Lung microvascular endothelial cell (primary cell): ENCODE results near the gene CYP17A1. TPM values are rescaled to one million over a fixed set of nuclear protein-coding genes. Genes with fewer than 3 reads are reported as not detected.
A peak's percentile ranks its signal among the peaks of the same experiment; 100 is the strongest.
"Not testable (repeated sequence)": the region's sequence is repeated elsewhere in the genome, so short reads cannot be mapped to it uniquely, and the experiment has no call there.

Experiments
- DNase-seq, 2 donors: peaks; one replicate each; pipeline versions ENCODE4 v3.0.0 to v3.0.0-alpha.2; 2010; ENCODE audit warnings: low read depth in 2 of 2
- total RNA-seq: library from RNA; depleted of rRNA; stranded (reverse); fragments of >200 nt; gene quantifications from 2 replicates; pipeline ENCODE4 v1.2.1, GENCODE V29; 2014

Gene CYP17A1
- total RNA-seq, 1 donor from 2014 or later: not detected

DNA sequence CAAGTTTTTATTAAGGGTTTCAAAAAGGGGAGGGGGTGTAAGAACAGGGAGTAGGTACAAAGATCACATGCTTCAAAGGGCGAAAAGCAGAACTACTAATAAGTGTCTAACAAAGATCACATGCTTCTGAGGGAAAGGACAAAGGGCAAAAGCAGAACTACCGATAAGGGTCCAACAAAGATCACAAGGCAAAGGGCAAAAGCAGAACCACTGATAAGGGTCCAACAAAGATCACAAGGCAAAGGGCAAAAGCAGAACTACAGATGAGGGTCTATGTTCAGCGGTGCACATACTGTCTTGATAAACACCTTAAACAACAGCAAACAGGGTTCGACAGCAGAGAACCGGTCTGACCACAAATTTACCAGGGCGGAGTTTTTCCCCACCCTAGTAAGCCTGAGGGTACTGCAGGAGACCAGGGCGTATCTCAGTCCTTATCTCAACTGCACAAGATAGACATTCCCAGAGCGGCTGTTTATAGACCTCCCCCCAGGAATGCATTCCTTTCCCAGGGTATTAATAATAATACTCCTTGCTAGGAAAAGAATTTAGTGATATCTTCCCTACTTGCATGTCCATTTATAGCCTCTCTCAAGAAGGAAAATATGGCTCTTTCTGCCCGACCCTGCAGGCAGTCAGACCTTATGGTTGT, 1.2 kb upstream of the CYP17A1 start:
- not testable (repeated sequence) for DNase-seq

DNA sequence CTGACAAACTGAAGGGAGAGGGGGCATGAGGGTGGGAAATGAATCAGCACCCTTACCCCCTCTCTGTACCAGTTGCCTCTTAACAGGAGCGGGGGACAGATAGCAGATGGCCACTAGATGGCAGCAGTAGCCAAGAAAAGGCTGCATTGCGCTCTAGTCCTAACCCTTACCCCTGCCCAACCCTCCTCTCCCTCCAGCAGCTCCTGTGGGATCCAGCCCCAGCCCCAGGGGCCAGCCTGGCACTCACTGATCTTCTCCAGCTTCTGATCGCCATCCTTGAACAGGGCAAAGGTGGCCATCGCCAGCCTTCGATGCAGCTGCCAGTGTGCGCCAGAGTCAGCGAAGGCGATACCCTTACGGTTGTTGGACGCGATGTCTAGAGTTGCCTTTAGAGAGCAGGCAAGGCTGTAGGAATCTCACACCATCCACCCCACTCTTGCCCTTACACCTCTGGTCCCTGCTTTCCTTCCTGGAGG, 2.2 kb downstream of the CYP17A1 start:
- DNase-seq: peak; percentile 78 to 85

DNA sequence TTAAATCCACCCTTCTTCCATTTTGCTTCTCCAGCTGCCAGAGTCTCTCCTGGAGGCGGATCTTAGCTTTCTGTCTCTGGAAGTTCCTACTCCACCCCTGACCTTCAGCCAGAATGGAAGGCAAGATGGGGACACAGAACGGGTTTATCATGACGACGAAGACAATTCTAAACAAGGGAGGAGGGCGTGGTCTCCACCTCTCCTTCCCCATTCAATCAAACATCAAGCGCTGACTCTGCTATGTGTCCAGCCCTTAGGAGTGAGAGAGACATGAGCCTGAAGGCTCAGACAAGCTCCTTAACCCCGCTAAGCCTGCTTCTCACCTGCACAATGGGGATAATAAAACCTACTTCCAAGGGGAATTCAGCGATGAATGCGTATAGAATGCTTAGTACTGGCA, 3.1 kb downstream of the CYP17A1 start:
- DNase-seq: no peak

DNA sequence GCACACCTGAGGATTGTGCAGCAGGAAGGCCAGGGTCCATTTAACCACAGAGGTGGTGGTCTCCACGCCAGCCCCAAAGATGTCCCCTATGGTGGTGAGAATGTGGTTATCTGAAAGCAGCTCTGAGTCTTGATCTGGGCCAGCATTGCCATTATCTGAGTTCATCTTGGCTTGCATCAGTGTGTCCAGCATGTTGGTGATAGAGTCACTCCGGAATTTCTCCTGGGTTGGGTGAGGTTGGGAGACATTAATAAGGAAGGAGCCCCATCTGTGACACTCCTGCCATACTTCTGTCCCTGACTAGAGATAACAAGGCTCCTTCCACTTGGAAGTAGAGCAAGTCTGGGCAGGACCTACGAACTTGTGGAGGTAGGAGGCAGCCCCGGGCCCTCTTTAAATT, 4.2 kb downstream of the CYP17A1 start:
- DNase-seq: no peak

DNA sequence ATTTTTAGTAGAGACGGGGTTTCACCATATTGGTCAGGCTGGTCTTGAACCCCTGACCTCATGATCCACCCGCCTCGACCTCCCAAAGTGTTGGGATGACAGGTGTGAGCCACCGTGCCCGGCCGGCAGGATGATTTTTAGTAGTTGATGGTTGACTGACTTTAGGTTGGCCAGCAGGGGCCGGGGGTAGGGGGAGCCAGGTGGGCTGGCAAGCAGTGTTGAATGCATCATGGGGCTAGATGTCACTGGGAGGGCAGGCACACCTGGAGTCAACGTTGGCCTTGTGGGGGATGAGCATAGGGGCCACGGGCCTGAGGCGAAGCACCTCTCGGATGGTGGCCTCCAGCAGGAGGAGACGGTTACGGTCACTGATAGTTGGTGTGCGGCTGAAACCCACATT, 5.0 kb downstream of the CYP17A1 start:
- DNase-seq: no peak

DNA sequence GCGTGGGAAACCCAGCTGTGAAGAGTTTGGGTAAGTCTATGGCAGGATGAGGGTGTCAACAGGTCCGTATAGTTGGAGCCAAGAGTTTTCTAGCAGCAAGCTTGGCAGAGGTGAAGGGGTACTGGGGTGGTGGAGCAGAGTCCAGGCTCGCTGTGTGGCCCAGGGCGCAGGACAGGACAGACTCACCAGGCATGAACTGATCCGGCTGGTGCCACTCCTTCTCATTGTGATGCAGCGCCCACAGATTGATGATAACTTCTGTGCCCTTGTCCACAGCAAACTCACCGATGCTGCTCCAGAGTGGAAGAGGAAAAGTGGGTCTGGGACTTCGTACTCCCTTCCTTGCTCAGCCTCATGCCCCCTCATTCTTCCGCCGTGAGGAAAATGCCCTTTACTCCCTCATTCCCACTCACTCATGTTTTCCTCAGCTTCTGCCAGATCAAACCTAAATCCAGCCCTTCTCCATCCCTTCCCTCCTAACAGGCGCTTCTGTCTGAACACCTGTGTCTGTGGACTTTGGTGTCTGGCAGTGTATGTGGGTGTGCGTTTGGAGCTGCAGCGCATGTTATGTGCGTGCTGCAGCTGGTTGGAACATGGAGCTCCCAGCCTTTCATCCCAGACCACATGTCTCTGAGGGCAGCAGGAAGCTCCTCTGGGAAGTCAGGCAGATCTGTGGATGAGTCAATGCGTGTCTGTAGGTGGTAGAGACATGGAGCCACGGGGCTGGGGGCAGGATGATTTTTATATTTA, 5.7 kb downstream of the CYP17A1 start:
- no peak for DNase-seq

DNA sequence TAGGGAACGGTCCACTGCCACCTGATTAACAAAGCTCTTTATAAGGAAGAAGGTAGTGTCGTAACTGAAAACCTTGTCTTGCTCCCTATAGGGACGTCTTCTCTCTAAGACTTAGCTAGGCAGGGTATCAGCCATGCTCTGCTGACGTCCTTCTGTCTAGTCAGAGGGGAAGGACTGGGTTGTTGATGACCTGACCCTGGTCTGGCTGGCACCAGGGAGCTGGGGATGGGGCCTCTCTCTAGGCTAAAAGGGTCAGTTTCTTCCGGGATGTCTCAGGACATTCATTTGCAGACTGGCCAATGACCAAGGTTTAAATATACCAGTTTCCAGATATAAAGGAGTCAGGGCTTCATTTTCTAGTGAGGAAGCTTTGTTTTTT, 9.6 kb downstream of the CYP17A1 start:
- DNase-seq: no peak

DNA sequence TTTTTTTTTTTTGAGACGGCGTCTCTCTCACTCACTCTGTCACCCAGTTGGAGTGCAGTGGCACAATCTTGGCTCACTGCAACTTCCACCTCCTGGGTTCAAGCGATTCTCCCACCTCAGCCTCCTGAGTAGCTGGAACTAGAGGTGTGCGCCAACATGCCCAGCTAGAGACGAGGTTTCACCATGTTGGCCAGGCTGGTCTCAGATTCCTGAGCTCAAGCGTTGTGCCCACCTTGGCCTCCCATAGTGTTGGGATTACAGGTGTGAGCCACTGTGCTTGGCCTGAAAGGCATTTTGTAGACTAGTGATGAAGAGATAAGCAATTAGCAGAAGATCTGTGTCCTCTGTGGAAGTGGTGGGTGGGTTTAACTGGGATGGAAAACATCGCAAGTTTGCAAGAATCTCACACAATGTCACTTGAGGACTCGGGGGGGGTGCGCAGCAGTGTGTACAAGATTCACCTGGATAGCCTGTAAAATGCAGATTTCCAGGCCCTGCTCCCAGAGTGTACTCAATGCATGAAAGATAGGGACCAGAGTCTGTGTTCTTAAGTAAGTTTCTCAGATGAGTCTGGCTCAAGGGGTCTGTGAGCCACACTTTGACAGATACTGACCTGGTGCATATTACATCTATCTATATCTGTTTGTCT, 10.9 kb downstream of the CYP17A1 start:
- no peak for DNase-seq

DNA sequence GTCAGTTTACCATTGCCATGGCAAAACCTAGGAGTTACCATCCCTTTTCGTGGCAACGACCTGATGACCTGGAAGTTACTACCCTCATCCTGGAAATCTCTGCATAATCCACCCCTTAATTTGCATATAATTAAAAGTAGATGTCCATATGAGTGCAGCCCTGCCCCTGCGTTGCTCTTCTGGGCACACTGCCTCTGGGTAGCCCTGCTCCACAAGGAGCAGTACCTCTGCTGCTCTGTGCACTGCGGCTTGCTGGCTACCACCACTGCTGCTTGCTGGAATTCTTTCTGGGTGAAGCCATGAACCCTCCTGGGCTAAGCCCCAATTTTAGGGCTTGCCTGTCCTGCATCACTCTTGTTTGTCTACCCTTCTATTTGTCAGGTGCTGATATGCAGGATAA, 12.5 kb downstream of the CYP17A1 start:
- no peak for DNase-seq

DNA sequence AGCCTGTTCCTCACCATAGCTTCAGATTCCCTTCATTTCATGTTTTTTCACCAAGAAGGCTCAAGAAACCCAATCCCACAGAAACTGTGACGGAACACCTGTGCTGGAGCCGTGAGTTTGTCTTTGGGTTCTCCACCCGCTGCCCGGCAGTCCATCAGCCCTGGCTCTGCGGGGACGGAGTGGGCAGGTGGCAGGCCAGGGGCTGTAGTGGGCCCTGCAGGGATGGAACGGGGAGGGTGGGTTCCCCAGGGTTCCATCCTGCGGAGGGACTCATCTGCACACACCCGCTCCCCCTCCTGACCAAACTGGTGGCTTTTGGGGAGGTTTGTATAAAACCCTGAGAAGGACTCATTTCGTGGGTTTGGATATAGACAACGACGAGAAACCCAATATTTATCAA, 15.0 kb downstream of the CYP17A1 start:
- no peak for DNase-seq

DNA sequence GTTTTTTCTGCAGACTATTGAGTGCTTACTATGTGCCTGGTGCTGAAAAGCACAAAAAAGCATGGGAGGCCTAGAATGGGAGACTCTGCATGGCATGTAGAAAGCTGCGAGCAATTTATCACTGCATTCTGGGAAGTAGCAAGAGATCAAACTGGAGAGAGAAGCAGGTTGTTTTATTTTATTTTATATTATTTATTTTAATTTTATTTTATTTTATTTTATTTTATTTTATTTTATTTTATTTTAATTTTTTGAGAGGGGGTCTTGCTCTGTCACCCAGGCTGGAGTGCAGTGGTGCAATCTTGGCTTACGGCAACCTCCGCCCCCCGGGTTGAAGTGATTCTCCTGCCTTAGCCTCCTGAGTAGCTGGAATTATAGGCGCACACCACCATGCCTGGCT, 17.2 kb downstream of the CYP17A1 start:
- not testable (repeated sequence) for DNase-seq

DNA sequence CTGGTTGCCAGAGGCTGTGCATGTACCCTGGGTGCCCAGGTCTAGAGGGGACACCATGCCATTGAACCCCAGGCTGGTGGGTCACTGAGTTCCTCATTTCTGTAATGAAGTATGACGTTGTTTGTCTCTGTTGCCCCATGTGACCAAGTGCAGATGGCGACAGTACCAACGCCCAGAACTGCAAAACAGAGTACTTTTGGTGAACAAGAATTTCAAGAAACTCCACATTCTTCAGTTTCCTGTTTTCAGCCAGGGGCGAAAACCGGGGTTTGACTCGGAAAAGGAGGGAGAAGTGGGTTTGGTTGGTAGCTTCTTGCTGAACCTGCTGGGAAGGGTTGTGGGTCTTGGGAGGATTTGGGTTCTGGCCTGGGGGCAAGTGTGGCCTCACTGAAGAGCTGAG, 18.2 kb downstream of the CYP17A1 start:
- DNase-seq: no peak

DNA sequence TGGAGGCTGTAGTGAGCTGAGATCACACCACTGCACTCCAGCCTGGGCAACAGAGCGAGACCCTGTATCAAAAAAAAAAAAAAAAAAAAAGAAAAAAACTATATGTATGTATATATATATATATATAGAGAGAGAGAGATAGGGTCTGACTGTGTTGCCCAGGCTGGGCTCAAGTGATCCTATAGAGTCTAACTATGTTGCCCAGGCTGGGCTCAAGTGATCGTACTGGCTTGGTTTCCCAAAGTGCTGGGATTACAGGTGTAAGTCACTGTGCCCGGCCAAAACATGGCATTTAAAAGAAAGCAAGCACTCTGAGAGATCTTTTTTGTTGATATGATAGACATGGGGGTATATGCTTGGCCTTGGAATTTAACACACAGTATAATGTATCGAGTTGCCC, 20.0 kb downstream of the CYP17A1 start:
- DNase-seq: no peak

DNA sequence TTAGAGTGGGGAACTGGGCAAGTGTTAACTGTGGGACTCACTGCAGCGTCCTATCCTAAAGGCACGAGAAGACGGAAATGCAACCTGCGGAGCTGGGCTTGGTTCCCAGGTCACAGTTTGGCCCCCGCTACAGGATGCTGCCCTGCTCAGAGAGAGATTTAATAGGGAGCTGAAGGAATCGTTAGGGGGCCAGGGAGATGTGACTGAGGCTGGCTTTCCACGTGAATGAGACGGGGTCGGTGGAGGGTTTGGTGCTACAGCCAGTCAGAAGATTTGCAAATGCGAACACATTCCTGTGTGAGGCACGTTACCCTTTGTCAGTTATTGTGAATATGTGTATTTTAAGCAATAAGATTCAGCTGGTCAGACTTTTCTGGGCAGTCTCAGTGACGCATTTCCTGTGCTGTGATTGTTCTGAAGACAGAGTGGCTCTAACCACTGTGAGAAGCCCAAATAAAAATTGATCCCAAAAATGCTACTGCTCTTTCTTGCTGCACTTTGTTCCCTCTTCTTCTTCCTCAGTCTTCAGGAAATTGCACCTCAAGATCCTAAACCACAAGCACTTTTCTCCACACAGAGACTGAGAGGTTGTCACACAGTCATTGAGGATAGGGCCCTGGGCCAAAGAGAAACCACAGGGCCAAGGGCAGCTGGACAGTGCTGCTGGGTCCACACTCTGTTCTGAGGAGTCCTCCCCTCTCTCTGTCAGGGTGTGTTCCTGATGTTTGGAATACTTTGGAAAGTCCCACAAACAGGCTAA, 21.2 kb downstream of the CYP17A1 start:
- DNase-seq: peak; percentile 57 to 96

DNA sequence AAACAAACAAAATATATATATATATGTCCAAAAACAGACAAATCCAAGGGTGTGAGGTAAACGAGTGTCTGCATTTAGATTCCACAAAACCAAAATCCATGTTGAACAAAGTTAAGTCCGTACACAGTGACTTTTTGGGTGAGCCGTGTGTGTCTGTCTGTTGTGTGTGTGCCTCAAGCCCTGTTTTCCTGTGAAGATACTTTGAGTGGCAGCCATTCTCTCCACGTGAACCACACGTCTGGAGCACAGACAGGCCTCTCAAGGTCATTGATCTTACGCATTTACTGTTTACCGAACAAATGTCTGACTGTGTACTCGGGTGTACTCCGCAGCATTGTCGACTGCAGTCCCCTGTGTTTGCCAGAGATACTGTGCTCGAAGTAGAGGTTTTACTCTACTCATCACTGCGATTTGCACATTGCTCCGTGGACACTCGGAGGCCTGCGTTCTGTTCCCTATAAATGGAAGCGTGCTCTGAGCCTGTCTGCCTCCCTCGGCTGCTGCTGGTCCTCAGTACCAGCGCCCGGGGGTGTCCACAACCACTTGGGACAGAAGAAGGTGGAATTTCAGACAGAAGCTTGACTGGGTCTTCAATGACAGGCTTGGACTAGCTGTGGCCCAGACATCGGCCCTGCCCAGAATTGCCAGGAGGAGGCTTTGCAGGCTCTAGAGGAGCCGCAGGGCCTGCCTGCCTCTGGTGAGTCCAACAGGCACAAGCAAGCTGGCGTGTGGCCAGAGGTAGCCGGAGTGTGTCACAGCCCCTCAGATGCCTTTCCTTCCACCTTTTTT, 22.1 kb downstream of the CYP17A1 start:
- DNase-seq: peak; percentile 67 to 84

DNA sequence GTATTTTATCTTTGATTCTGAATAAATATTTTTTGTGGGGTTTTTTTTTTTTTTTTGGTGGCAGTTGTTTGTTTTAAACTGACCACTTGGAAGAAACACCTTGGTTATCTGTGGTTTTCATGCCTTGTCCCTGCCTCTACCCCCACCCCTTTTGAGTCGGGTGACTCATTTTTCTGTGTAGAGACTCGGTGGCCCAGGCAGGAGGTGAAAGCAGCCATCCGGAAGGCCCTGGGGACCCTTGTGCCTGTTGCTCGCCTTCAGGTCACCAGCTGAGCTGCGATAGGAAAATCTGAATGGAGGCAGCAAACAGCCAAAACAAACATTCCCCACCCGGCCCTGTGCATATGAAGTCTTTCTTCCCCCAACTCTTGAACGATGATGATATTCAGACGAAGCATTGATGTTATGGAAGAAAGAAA, 22.8 kb downstream of the CYP17A1 start:
- DNase-seq: peak; percentile 81 to 90

DNA sequence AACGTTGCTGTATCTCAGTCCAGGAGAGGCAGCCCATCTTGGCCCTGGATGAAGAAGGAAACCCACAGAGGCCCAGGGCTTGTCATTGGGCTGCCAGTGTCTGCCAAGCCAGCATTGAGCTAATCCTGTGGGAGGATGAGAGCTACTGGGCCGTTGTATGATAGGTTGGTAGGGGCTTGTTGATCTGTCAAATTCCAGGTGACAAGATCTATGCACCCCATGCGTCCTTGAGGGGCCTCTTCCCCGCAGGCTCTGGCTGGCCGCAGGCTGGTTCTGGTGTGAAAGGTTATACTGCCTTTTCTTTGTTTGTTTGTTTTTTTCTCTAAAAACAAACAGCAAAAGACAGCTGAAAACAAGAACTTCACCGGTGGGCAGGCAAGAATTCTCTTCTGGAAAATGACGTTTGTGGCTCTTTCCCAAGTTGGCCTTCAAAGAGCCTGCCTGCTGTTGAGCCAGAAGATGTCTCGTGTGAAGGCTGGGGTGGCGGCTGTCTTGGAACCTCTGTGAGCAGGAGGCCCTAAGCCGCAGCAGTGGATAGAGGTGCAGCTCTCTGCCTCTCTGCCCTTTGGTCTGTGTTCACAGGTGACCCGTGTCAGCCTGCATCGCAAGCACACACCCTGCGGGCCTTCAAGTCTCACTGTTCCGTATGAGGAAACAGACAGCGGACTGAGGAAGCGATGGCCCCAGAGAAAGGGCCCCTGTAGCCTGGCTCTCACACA, 23.3 kb downstream of the CYP17A1 start:
- DNase-seq: peak in 1 of 2 donors; percentile 16

DNA sequence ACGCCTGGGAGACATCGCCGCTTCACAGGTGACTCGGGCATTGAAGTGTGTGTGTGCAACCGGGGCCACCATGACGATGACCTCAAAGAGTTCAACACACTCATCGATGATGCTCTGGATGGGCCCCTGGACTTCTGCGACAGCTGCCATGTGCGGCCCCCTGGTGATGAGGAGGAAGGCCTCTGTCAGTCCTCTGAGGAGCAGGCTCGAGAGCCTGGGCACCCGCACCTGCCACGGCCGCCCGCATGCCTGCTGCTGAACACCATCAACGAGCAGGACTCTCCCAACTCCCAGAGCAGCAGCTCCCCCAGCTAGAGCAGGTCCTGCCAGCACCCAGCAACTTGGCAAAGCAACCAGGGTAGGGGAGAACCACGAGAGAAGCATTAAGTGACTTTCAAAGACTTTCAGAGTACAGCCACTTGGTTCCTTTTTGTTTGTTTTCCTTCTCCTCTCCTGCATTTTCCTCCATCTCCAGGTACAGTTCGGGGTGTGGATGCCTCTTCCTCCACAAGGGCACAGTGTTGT, 24.1 kb downstream of the CYP17A1 start:
- DNase-seq: no peak

DNA sequence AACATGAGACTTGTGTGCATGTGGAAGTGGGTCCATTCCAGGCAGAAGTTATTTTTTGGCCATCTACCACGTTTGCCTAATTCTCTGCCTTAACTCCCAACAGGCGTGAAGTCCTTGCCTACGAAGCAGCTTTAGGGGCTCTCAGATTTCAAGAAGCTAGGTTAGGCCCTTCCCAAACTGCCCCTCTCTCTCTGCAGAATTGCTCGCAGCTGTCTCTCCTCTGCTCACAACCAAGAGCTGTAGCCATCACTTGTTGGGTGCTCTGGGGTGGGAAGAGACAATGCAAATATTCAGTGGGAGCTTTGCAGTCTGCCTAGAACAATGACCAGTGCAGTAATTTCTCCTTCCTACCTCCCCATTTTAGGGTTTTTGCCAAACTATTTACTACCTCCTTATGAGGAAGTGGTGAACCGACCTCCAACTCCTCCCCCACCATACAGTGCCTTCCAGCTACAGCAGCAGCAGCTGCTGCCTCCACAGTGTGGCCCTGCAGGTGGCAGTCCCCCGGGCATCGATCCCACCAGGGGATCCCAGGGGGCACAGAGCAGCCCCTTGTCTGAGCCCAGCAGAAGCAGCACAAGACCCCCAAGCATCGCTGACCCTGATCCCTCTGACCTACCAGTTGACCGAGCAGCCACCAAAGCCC, 24.9 kb downstream of the CYP17A1 start:
- no peak for DNase-seq

DNA sequence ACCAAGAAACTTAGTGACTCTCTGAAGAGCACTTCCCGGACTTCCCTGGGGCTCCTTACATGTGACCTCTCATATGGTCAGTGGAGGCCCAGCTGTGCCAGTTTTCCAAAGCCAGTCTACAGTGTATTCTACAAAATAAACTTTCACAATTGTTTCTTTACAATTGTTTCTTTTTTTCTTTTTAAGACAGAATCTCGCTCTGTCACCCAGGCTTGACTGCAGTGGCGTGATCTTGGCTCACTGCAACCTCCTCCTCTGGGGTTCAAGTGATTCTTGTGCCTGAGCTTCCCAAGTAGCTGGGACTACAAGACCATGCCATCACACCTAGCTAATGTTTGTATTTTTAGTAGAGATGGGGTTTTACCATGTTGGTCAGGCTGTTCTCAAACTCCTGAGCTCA, 25.9 kb downstream of the CYP17A1 start:
- no peak for DNase-seq
